ENCODE data around the gene PDXK.

Gene PDXK

GRCh38 chr21:43723648-43724047 is 4.7 kb downstream of the PDXK start:
- DNase-seq (ENCODE audit: low read depth in 2 of 2), result no peak

GRCh38 chr21:43726686-43727518 is 8.0 kb downstream of the PDXK start:
- DNase-seq (ENCODE audit: low read depth in 2 of 2), result no peak

- DNase-seq (ENCODE audit: low read depth in 2 of 2), result no peak
Measured at GRCh38 chr21:43727519-43728153, 8.7 kb downstream of the PDXK start.

- DNase-seq (ENCODE audit: low read depth in 2 of 2), result no peak
Measured at GRCh38 chr21:43728154-43728466, 9.2 kb downstream of the PDXK start.

- peak; percentile 39 to 49 for DNase-seq (ENCODE audit: low read depth in 2 of 2)
Measured at GRCh38 chr21:43728467-43729390, 9.8 kb downstream of the PDXK start.

GRCh38 chr21:43731476-43731875 is 12.5 kb downstream of the PDXK start:
- DNase-seq (ENCODE audit: low read depth in 2 of 2), result no peak

GRCh38 chr21:43731891-43732711 is 13.2 kb downstream of the PDXK start:
- no peak for DNase-seq (ENCODE audit: low read depth in 2 of 2)

- no peak for DNase-seq (ENCODE audit: low read depth in 2 of 2)
Measured at GRCh38 chr21:43733060-43733459, 14.1 kb downstream of the PDXK start.

GRCh38 chr21:43733529-43734071 is 14.7 kb downstream of the PDXK start:
- DNase-seq (ENCODE audit: low read depth in 2 of 2), result no peak

GRCh38 chr21:43734131-43734927 is 15.4 kb downstream of the PDXK start:
- DNase-seq (ENCODE audit: low read depth in 2 of 2), result no peak

GRCh38 chr21:43734928-43735229 is 15.9 kb downstream of the PDXK start:
- DNase-seq (ENCODE audit: low read depth in 2 of 2), result no peak

GRCh38 chr21:43735236-43736091 is 16.5 kb downstream of the PDXK start:
- no peak for DNase-seq (ENCODE audit: low read depth in 2 of 2)

- DNase-seq (ENCODE audit: low read depth in 2 of 2), result no peak
Measured at GRCh38 chr21:43736224-43736883, 17.4 kb downstream of the PDXK start.

- DNase-seq (ENCODE audit: low read depth in 2 of 2), result no peak
Measured at GRCh38 chr21:43737158-43737950, 18.4 kb downstream of the PDXK start.

GRCh38 chr21:43739621-43740435 is 20.9 kb downstream of the PDXK start:
- no peak for DNase-seq (ENCODE audit: low read depth in 2 of 2)

- no peak for DNase-seq (ENCODE audit: low read depth in 2 of 2)
Measured at GRCh38 chr21:43740497-43741156, 21.7 kb downstream of the PDXK start.
